K562 (cell line): Measurements from ENCODE around the gene EPHB1. TPM values are rescaled to one million over a fixed set of nuclear protein-coding genes. Genes with fewer than 3 reads are reported as not detected.

Experiments used
- ATAC-seq: fragments of 200-7000 bp; cut with Tn5 transposase; 3 replicates; pipeline ENCODE4 v1.9.1; 2020; ENCODE audit warnings: moderate library complexity
- BruUV-seq: library from RNA; stranded (reverse); fragments of 400-500 nt; replicated peaks from 2 replicates; lab custom pipeline; 2021; lab: Mats Ljungman, UMichigan
- CTCF ChIA-PET: fragments of 300-600 bp; formaldehyde crosslinking; extraction: SDS; loops from one replicate; lab custom pipeline; 2021; ENCODE audit warnings: low intra/inter-chr PET ratio; lab: Yijun Ruan, JAX
- POLR2A ChIA-PET: fragments of 300-600, 350-650 bp; sonication (Branson Sonifier 250); formaldehyde crosslinking; extraction: SDS; loops from one replicate; lab custom pipeline; 2021; ENCODE audit warnings: antibody characterized with exemption, inconsistent platforms; lab: Yijun Ruan, JAX
- DNase-seq, 4 experiments: peaks; one replicate each; pipeline versions ENCODE4 v3.0.0 to v3.0.0-alpha.2; 2011 to 2018; ENCODE audit warnings: low spot score in 3 of 4, mixed read lengths in 3 of 4; ENCODE audit errors: extremely low read depth in 1 of 4
- FAIRE-seq: peaks from 2 replicates; lab custom pipeline; 2011; peaks lifted over from hg19 to GRCh38; lab: Jason Lieb, UNC
- H2AFZ ChIP-seq: 2 replicates; pipeline ENCODE4 v1.6.0; 2011; ENCODE audit warnings: low read depth, low read length, control low read depth, inconsistent platforms
- H3K27ac ChIP-seq: fragments of 200-600 bp; 3 replicates; pipeline ENCODE4 v1.8.0; 2011; ENCODE audit warnings: low read depth, mild to moderate bottlenecking, control low read depth, inconsistent platforms, low read length, moderate library complexity, mixed read lengths; ENCODE audit errors: extremely low read depth
- H3K27me3 ChIP-seq, 2 experiments: fragments of 300-600 bp in 1 of 2; 2 replicates in 1 of 2; 3 replicates in 1 of 2; pipeline versions ENCODE4 v1.6.0 to v1.8.0; 2011; ENCODE audit warnings: inconsistent platforms in 2 of 2, low read length in 2 of 2, mild to moderate bottlenecking in 1 of 2, mixed read lengths in 1 of 2, moderate library complexity in 1 of 2; ENCODE audit not compliant: control insufficient read depth in 2 of 2, insufficient read depth in 2 of 2
- H3K36me3 ChIP-seq: fragments of 300-600 bp; 3 replicates; pipeline ENCODE4 v1.8.0; 2011; ENCODE audit warnings: mild to moderate bottlenecking, low read length, inconsistent platforms; ENCODE audit not compliant: control insufficient read depth, insufficient read depth
- H3K4me1 ChIP-seq, 2 experiments: fragments of 200-600 bp in 1 of 2; replicated peaks in 1 of 2; 2 replicates in 1 of 2; 3 replicates in 1 of 2; pipeline versions ENCODE4 v1.5.1 to v1.8.0; 2011; ENCODE audit warnings: inconsistent platforms in 2 of 2, low read length in 2 of 2, mild to moderate bottlenecking in 1 of 2, mixed read lengths in 1 of 2, moderate library complexity in 1 of 2; ENCODE audit not compliant: control insufficient read depth in 2 of 2, insufficient read depth in 2 of 2
- H3K4me2 ChIP-seq: 2 replicates; pipeline ENCODE4 v1.6.1; 2011; ENCODE audit warnings: low read length, control low read depth, inconsistent platforms, mixed read lengths; ENCODE audit not compliant: insufficient read depth
- H3K4me3 ChIP-seq: fragments of 200-600 bp; sonication (generic), shearing (Covaris generic); 2 replicates; pipeline ENCODE4 v1.5.1; 2016; ENCODE audit warnings: control low read depth, inconsistent platforms
- H3K79me2 ChIP-seq: fragments of 200-600 bp; 3 replicates; pipeline ENCODE4 v1.8.0; 2011; ENCODE audit warnings: low read length, inconsistent platforms; ENCODE audit not compliant: control insufficient read depth, insufficient read depth
- H3K9ac ChIP-seq, 2 experiments: 2 replicates each; pipeline versions ENCODE4 v1.6.0 to v1.6.1; 2011; ENCODE audit warnings: low read depth in 2 of 2, low read length in 2 of 2, control low read depth in 1 of 2, inconsistent platforms in 1 of 2, mild to moderate bottlenecking in 1 of 2, mixed read lengths in 1 of 2; ENCODE audit not compliant: insufficient read depth in 1 of 2
- H3K9me1 ChIP-seq: one replicate; pipeline ENCODE4 v1.6.0; 2011; ENCODE audit warnings: inconsistent platforms, mild to moderate bottlenecking, low read length, moderate library complexity; ENCODE audit not compliant: control insufficient read depth, insufficient read depth
- H3K9me3 ChIP-seq: replicated peaks from 2 replicates; pipeline ENCODE4 v1.5.1; 2011; ENCODE audit warnings: low read depth, low read length, inconsistent platforms; ENCODE audit not compliant: control insufficient read depth, insufficient read depth
- H4K20me1 ChIP-seq: replicated peaks from 2 replicates; pipeline ENCODE4 v1.6.1; 2011; ENCODE audit warnings: low read length, inconsistent platforms, mixed read lengths; ENCODE audit not compliant: control insufficient read depth, insufficient read depth
- KAT2B ChIP-seq: IDR thresholded peaks from one replicate; pipeline ENCODE4 v1.6.1; 2012; ENCODE audit warnings: low read depth, mild to moderate bottlenecking, control low read depth, inconsistent platforms, low read length, moderate library complexity
- NCOR1 ChIP-seq: fragments of 450-650 bp; IDR thresholded peaks from 2 replicates; pipeline ENCODE4 v1.6.1; 2016; ENCODE audit warnings: mild to moderate bottlenecking, moderate library complexity
- NELFE ChIP-seq: IDR thresholded peaks from 2 replicates; pipeline ENCODE4 v1.6.1; 2011; ENCODE audit warnings: mild to moderate bottlenecking; ENCODE audit not compliant: insufficient read depth, insufficient read length
- RAD21 ChIP-seq, 2 experiments: fragments of 250-450 bp in 1 of 2; fragments of 450-650 bp in 1 of 2; sonication (Bioruptor Pico) in 1 of 2; formaldehyde crosslinking in 1 of 2; IDR thresholded peaks in 1 of 2; conservative IDR thresholded peaks in 1 of 2; 2 replicates each; pipeline versions ENCODE4 v1.4.0 to v1.8.0; 2020 to 2022; ENCODE audit warnings: mild to moderate bottlenecking in 2 of 2, moderate library complexity in 1 of 2
- THRAP3 ChIP-seq: fragments of 450-650 bp; IDR thresholded peaks from 2 replicates; pipeline ENCODE4 v1.6.1; 2016; ENCODE audit warnings: mild to moderate bottlenecking, inconsistent platforms, borderline replicate concordance
- ZNF12 ChIP-seq: sonication (generic); formaldehyde crosslinking; IDR thresholded peaks from 2 replicates; pipeline ENCODE4 v1.4.0; 2020; ENCODE audit warnings: mild to moderate bottlenecking, missing genetic modification reagents
- ZNF121 ChIP-seq: sonication (generic); formaldehyde crosslinking; conservative IDR thresholded peaks from 2 replicates; pipeline ENCODE4 v1.8.0; 2022; ENCODE audit warnings: missing genetic modification reagents
- ZNF217 ChIP-seq: sonication (generic); formaldehyde crosslinking; IDR thresholded peaks from 2 replicates; pipeline ENCODE4 v1.8.0; 2022; ENCODE audit warnings: mild to moderate bottlenecking, missing genetic modification reagents
- WGBS: fragments of 100-300 bp; shearing (Covaris generic); methylation state at CpG from one replicate; pipeline ENCODE4 v1.1.6; 2016; ENCODE audit warnings: low coverage, mixed read lengths; ENCODE audit not compliant: insufficient coverage; ENCODE audit errors: missing lambda C conversion rate; 5-methylcytosine and 5-hydroxymethylcytosine counted together
- in situ Hi-C: fragments of 300-500 bp; cut with MboI; formaldehyde crosslinking; loops from 4 replicates; pipeline ENCODE4 v1.15.0; 2018; ENCODE audit warnings: inconsistent platforms, mixed read lengths
- intact Hi-C: fragments of 100-400 bp; cut with micrococcal nuclease; formaldehyde crosslinking; loops from 2 replicates; pipeline ENCODE4 v1.14.2; 2022
- polyA plus RNA-seq, 8 experiments: library from polyadenylated mRNA; depleted of rRNA in 4 of 8; stranded (reverse) in 5 of 8; unstranded in 3 of 8; fragments of >200 nt; fragmentation: Nextera tagmentation in 2 of 8; fragmentation: Illumina TruSeq in 1 of 8; extraction: Ambion mirVana in 2 of 8; extraction: Trizol in 1 of 8; gene quantifications; 2 replicates each; pipeline versions ENCODE4 v1.2.1 to v1.2.3, GENCODE V29; 2011 to 2014; ENCODE audit warnings: inconsistent platforms in 1 of 8, missing spikeins in 1 of 8
- total RNA-seq, 7 experiments: library from RNA; depleted of rRNA in 6 of 7; stranded (reverse); fragments of >200 nt in 6 of 7; fragmentation: Illumina TruSeq in 2 of 7; extraction: Trizol in 2 of 7; gene quantifications; 2 replicates each; pipeline versions ENCODE4 v1.2.1 to v1.2.3, GENCODE V29; 2011 to 2021; ENCODE audit warnings: low replicate concordance in 1 of 7
- TF ChIP-seq, protein P1 (sequence below): fragments of 250-450 bp; sonication (Bioruptor Pico); IDR thresholded peaks from 2 replicates; pipeline ENCODE4 v1.6.1; 2021; ENCODE audit warnings: mild to moderate bottlenecking

The EPHB1 gene
- total and polyA plus RNA-seq, 9 of the 15 experiments (the other 6 are each of a cell fraction or from before 2014, with no cell fraction given): 0.29 TPM; not detected in 8

DNA sequence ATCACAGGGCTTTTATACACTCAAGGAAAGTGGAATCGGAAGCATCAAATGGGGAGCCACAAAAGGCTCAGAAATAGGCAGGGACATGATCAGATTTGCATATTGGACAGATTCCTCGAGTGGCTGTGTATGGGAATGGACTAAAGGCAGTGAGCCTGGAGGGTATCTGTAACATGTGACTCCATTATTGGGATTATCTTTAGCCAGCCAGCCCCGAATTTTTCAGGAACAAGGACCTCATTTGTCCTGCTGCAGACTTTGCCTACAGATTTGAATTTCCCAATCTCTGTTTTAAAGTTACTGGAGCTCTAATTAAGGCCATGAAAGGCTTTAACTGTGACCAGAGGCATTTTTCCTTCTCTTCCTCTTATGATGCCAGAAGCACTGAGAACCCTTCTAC lies 26.9 kb upstream of the EPHB1 start:
- no peaks in the 10 kb centered on the region for H3K9me1 ChIP-seq
- H4K20me1 ChIP-seq: no peaks in the 10 kb centered on the region
- no peak for FAIRE-seq
- TF ChIP-seq NELFE (no peak), ZNF12 (no peak), ZNF121 (no peak), RAD21 (CRISPR knock-in tag; conservative IDR thresholded peaks at IDR 0.05 in 1 of 2, IDR thresholded peaks at IDR 0.05 in 1 of 2) (no peak), KAT2B (no peak)
- H3K36me3 ChIP-seq: no peaks in the 10 kb centered on the region
- H3K27ac ChIP-seq: no peak overlapping the region
- no peaks in the 10 kb centered on the region; a peak in 1 of 5 replicates for H3K27me3 ChIP-seq
- no peak for DNase-seq
- no peak overlapping the region for H3K4me3 ChIP-seq
- no TSS peak for BruUV-seq
- ChIA-PET CTCF (no interaction called here), POLR2A (no interaction called here)
- no peak for ATAC-seq
- in situ Hi-C loops: no loop called here
- no peaks in the 10 kb centered on the region for H3K79me2 ChIP-seq
- no peaks in the 10 kb centered on the region for H3K4me1 ChIP-seq
- no peak overlapping the region for H2AFZ ChIP-seq
- H3K9ac ChIP-seq: no peak overlapping the region
- 5% methylated on average over 2 of the region's 3 CpGs for WGBS
- no peaks in the 10 kb centered on the region for H3K9me3 ChIP-seq
- intact Hi-C loops: no loop called here
- H3K4me2 ChIP-seq: no peak overlapping the region

DNA sequence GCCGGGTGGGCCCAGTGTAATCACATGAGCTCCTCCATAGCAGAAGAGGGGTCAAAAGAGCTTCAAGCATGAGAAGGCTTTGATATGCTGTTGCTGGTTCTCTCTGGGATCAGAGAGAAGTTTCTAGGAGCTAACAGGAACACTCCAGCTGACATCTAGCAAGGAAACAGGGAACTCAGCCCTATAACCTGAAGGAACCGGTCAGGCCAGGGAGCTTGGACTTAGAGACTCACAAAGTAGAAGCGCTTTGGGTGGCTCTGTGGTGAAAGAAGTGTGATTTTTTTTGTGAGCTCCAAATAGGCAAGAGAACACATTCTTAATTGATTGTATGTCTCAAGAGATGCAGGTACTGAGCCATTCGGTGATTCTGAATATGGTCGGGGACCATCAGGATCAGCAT lies 26.2 kb upstream of the EPHB1 start:
- H3K27me3 ChIP-seq: no peaks in the 10 kb centered on the region; a peak in 1 of 5 replicates
- WGBS: 4% methylated on average over 5 of the region's 5 CpGs
- H4K20me1 ChIP-seq: no peaks in the 10 kb centered on the region
- ATAC-seq (no peak), DNase-seq (no peak), FAIRE-seq (no peak)
- no peaks in the 10 kb centered on the region for H3K4me1 ChIP-seq
- intact Hi-C loops: no loop called here
- H3K9ac ChIP-seq: no peak overlapping the region
- ChIA-PET POLR2A (no interaction called here), CTCF (no interaction called here)
- no peak overlapping the region for H3K27ac ChIP-seq
- H3K4me2 ChIP-seq: no peak overlapping the region
- H2AFZ ChIP-seq: no peak overlapping the region
- H3K4me3 ChIP-seq: no peak overlapping the region
- TF ChIP-seq THRAP3 (no peak), ZNF217 (no peak), NCOR1 (no peak)
- TF ChIP-seq, protein P1, sequence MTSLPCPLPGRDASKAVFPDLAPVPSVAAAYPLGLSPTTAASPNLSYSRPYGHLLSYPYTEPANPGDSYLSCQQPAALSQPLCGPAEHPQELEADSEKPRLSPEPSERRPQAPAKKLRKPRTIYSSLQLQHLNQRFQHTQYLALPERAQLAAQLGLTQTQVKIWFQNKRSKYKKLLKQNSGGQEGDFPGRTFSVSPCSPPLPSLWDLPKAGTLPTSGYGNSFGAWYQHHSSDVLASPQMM (CRISPR knock-in tag): no peak
- H3K79me2 ChIP-seq: no peaks in the 10 kb centered on the region
- H3K9me3 ChIP-seq: no peaks in the 10 kb centered on the region
- in situ Hi-C loops: no loop called here
- no TSS peak for BruUV-seq
- no peaks in the 10 kb centered on the region for H3K9me1 ChIP-seq
- no peaks in the 10 kb centered on the region for H3K36me3 ChIP-seq
